Left ventricle myocardium superior (tissue), 1 donor: ENCODE data around the gene MCHR1. TPM values are rescaled to one million over a fixed set of nuclear protein-coding genes. Genes with fewer than 3 reads are reported as not detected.

Source experiments
- ATAC-seq: fragments of 200-7000 bp; cut with Tn5 transposase; one replicate; pipeline ENCODE4 v1.9.1; 2020; ENCODE audit warnings: mild to moderate bottlenecking, moderate library complexity
- DNase-seq: peaks from one replicate; pipeline ENCODE4 v3.0.0-alpha.2; 2020
- intact Hi-C: fragments of 100-400 bp; cut with micrococcal nuclease; formaldehyde crosslinking; loops from one replicate; pipeline ENCODE4 v1.11.0; 2022
- total RNA-seq: library from RNA; stranded (reverse); fragmentation: NEBNext Ultra II Directional; extraction: Animal tissue kit (Norgen Biotek cat#: 25700); gene quantifications from one replicate; pipeline ENCODE4 v1.2.1, GENCODE V29; 2021
- donor health status: DM: no; HTN: yes; CAD: no; lungs with severe emphysema.

The MCHR1 gene
- total RNA-seq, 1 donor from 2014 or later: 1.4 TPM

- intact Hi-C loops: loop anchor here (10.0 kb wide), 1 partner anchor 85 kb away; no protein-coding TSS in a partner anchor
- DNase-seq (no peak), ATAC-seq (no peak)
Observed at GRCh38 chr22:40679964-40680818, 907 bp downstream of the MCHR1 start.

- intact Hi-C loops: loop anchor here (10.0 kb wide), 1 partner anchor 84 kb away; no protein-coding TSS in a partner anchor
- ATAC-seq (no peak), DNase-seq (no peak)
Observed at GRCh38 chr22:40680819-40681183, 1.5 kb downstream of the MCHR1 start.

GRCh38 chr22:40681451-40681850 lies 2.2 kb downstream of the MCHR1 start:
- intact Hi-C loops: loop anchor here (10.0 kb wide), 1 partner anchor 83 kb away; no protein-coding TSS in a partner anchor
- ATAC-seq (no peak), DNase-seq (no peak)

GRCh38 chr22:40684728-40685127 lies 5.4 kb downstream of the MCHR1 start:
- no peak for ATAC-seq
- intact Hi-C loops: loop anchor here (10.0 kb wide), 1 partner anchor 80 kb away; no protein-coding TSS in a partner anchor
- DNase-seq: no peak

GRCh38 chr22:40685406-40685805 lies 6.1 kb downstream of the MCHR1 start:
- intact Hi-C loops: loop anchor here (10.0 kb wide), 1 partner anchor 79 kb away; no protein-coding TSS in a partner anchor
- ATAC-seq (no peak), DNase-seq (no peak)

- DNase-seq (no peak), ATAC-seq (no peak)
- intact Hi-C loops: loop anchor here (10.0 kb wide), 1 partner anchor 77 kb away; no protein-coding TSS in a partner anchor
Observed at GRCh38 chr22:40687706-40688105, 8.4 kb downstream of the MCHR1 start.

GRCh38 chr22:40690370-40690769 lies 11.1 kb downstream of the MCHR1 start:
- DNase-seq (no peak), ATAC-seq (no peak)
- intact Hi-C loops: no loop called here

GRCh38 chr22:40691532-40691931 lies 12.2 kb downstream of the MCHR1 start:
- ATAC-seq (no peak), DNase-seq (no peak)
- intact Hi-C loops: no loop called here

GRCh38 chr22:40694411-40694810 lies 15.1 kb downstream of the MCHR1 start:
- intact Hi-C loops: no loop called here
- ATAC-seq (peak; percentile 32), DNase-seq (no peak)

GRCh38 chr22:40701274-40701673 lies 22.0 kb downstream of the MCHR1 start:
- DNase-seq: no peak
- ATAC-seq: no peak
- intact Hi-C loops: no loop called here

GRCh38 chr22:40703174-40703573 lies 23.9 kb downstream of the MCHR1 start:
- intact Hi-C loops: no loop called here
- ATAC-seq (no peak), DNase-seq (no peak)

GRCh38 chr22:40703736-40704135 lies 24.5 kb downstream of the MCHR1 start:
- intact Hi-C loops: no loop called here
- ATAC-seq (no peak), DNase-seq (no peak)

GRCh38 chr22:40705918-40706682 lies 26.8 kb downstream of the MCHR1 start:
- DNase-seq (no peak), ATAC-seq (no peak)
- intact Hi-C loops: no loop called here

- DNase-seq (no peak), ATAC-seq (no peak)
- intact Hi-C loops: no loop called here
Observed at GRCh38 chr22:40707154-40707553, 27.9 kb downstream of the MCHR1 start.

- intact Hi-C loops: no loop called here
- no peak for DNase-seq
- no peak for ATAC-seq
Observed at GRCh38 chr22:40708177-40708576, 28.9 kb downstream of the MCHR1 start.

- DNase-seq (peak; percentile 57), ATAC-seq (peak; percentile 75)
- intact Hi-C loops: no loop called here
Observed at GRCh38 chr22:40709752-40710413, 30.6 kb downstream of the MCHR1 start.

GRCh38 chr22:40712311-40712710 lies 33.0 kb downstream of the MCHR1 start:
- no peak for DNase-seq
- intact Hi-C loops: no loop called here
- ATAC-seq: no peak

- intact Hi-C loops: no loop called here
- no peak for DNase-seq
- no peak for ATAC-seq
Observed at GRCh38 chr22:40714499-40715337, 35.4 kb downstream of the MCHR1 start.

GRCh38 chr22:40716116-40716515 lies 36.8 kb downstream of the MCHR1 start:
- intact Hi-C loops: no loop called here
- ATAC-seq (no peak), DNase-seq (no peak)
